Measurements from ENCODE around the gene MAPKAPK3.

- TF ChIP-seq EP300 (conservative IDR thresholded peaks at IDR 0.05; ENCODE audit: poor library complexity, severe bottlenecking) (no peak), CTCF (IDR thresholded peaks at IDR 0.05; ENCODE audit: poor library complexity, severe bottlenecking) (no peak), SMC3 (conservative IDR thresholded peaks at IDR 0.05; ENCODE audit: poor library complexity) (no peak)
These were observed 35.5 kb upstream of the MAPKAPK3 start for GRCh38 chr3:50581459-50581842.
